Measurements from ENCODE around the gene SPATS2L. TPM values are rescaled to one million over a fixed set of nuclear protein-coding genes. Genes with fewer than 3 reads are reported as not detected.
"Not testable (repeated sequence)": the region's sequence is repeated elsewhere in the genome, so short reads cannot be mapped to it uniquely, and the experiment has no call there.

SPATS2L gene
- total RNA-seq, 1 donor from 2014 or later = 92.7 TPM

DNA sequence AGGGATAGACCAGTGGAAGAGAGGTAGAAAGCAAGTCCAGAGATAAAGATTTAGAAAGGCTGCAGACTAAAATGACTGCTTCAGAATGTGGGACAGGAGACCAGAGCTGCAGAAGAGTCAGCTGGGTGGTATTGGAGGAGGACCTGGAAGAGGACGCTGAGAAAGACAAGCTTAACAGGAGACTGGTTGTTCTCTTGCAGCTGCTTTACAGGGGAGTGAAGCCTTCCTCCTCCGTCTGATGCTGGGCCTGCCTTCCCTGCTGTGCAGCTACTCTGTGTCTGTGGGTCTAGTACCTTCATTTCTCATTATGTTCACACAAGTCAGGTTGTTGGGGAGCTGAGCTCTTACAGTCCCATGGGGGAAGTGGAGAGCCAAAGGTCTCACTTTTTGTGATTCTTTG is 35.7 kb downstream of the SPATS2L start:
- Histone ChIP-seq H3K4me3 (no peak overlapping the region), H3K9me3 (no peaks in the 10 kb centered on the region), H3K27me3 (no peaks in the 10 kb centered on the region), H3K4me1 (peaks cover 36% of the 10 kb centered on the region), H3K27ac (no peak overlapping the region), H3K36me3 (no peaks in the 10 kb centered on the region)
- DNase-seq = no peak
- no peak for ATAC-seq
- TF ChIP-seq, protein P1, sequence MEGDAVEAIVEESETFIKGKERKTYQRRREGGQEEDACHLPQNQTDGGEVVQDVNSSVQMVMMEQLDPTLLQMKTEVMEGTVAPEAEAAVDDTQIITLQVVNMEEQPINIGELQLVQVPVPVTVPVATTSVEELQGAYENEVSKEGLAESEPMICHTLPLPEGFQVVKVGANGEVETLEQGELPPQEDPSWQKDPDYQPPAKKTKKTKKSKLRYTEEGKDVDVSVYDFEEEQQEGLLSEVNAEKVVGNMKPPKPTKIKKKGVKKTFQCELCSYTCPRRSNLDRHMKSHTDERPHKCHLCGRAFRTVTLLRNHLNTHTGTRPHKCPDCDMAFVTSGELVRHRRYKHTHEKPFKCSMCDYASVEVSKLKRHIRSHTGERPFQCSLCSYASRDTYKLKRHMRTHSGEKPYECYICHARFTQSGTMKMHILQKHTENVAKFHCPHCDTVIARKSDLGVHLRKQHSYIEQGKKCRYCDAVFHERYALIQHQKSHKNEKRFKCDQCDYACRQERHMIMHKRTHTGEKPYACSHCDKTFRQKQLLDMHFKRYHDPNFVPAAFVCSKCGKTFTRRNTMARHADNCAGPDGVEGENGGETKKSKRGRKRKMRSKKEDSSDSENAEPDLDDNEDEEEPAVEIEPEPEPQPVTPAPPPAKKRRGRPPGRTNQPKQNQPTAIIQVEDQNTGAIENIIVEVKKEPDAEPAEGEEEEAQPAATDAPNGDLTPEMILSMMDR (IDR thresholded peaks at IDR 0.05) = no peak
- intact Hi-C loops (cut with DNase I) = no loop called here

DNA sequence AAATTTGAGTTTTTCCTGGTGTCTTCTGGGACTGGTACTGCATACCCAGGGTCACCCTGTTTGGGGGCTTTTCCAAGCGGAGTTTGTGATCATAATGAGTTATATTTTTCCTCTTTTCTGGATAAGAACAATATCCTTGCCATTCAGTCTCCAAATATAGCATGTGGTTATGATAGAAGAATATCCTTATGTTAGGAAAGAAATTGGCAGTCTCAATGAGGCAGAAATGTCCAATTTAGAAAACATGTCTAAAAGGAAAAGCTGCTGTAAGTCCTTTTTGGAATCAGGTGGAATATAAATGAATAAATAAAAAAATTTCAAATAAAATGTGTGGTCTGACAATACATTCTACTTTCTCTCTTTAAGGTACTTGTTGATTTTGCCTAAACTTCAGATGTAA is 36.2 kb downstream of the SPATS2L start:
- TF ChIP-seq, protein P1 (IDR thresholded peaks at IDR 0.05) = no peak
- intact Hi-C loops (cut with DNase I) = no loop called here

DNA sequence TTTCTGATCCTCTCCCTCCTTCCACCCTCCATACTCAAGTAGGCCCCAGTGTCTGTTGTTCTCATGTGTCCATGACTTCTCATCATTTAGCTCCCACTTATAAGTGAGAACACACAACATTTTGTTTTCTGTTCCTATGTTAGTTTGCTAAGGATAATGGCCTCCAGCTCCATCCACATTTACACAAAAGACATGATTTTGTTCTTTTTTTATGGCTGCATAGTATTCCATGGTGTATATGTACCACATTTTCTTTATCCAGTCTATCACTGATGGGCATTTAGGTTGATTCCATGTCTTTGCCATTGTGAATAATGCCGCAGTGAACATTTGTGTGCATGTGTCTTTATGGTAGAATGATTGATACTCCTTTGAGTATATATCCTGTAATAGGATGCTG is 37.7 kb downstream of the SPATS2L start:
- DNase-seq; H3K27ac ChIP-seq; H3K36me3 ChIP-seq; H3K9me3 ChIP-seq; ATAC-seq; H3K4me3 ChIP-seq; intact Hi-C loops (cut with DNase I); H3K27me3 ChIP-seq: not testable (repeated sequence)
- peaks cover 16% of the 10 kb centered on the region for H3K4me1 ChIP-seq

More for the DNA sequence above, 36.2 kb downstream of the SPATS2L start:
- Histone ChIP-seq H3K4me3 (no peak overlapping the region), H3K27ac (no peak overlapping the region), H3K9me3 (no peaks in the 10 kb centered on the region), H3K27me3 (no peaks in the 10 kb centered on the region), H3K36me3 (no peaks in the 10 kb centered on the region), H3K4me1 (peaks cover 31% of the 10 kb centered on the region)
- no peak for ATAC-seq
- DNase-seq = no peak

DNA sequence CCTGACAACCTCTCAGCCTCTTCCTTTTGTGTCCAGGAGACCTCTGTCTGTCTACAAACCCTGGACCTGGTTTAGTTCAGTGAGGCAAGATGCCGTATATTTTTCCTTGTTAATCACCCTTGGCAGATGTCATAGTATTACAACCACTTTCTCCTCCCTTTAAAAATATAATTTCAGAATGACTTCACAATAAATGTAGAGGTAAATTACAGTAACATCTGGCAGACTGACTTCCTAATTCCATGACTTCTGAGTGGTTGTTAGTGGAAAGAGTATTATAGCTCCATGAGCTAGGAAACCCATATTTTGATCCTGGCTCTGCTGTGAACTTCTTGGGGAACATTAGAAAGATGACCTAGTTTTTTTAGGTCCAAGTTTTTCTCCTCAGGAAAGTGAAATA is 39.5 kb downstream of the SPATS2L start:
- Histone ChIP-seq H3K36me3 (no peaks in the 10 kb centered on the region), H3K9me3 (no peaks in the 10 kb centered on the region), H3K27me3 (no peaks in the 10 kb centered on the region), H3K4me3 (no peak overlapping the region), H3K27ac (no peak overlapping the region), H3K4me1 (no peaks in the 10 kb centered on the region)
- TF ChIP-seq, protein P1 (IDR thresholded peaks at IDR 0.05) = no peak
- ATAC-seq = no peak
- intact Hi-C loops (cut with DNase I) = no loop called here
- DNase-seq = no peak

DNA sequence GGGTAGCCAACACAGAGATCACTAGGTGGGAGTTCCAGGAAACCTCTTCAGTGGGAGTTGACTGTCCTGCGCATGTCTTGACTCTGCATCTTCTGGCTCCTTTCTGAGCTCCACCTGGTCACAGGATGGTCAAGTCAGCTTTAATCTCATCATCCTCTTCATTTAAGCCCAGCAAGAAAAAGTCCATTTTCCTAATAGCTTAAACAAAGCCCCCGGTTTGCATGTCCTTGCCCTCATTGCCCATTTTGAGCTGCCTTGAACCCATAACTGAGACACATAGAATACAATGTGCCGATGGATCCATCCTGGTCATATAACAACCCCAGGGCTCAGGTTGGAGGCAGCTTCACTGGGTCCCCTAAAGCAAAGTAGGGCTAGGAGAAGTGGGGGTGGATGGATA is 40.8 kb downstream of the SPATS2L start:
- no peaks in the 10 kb centered on the region for H3K9me3 ChIP-seq
- intact Hi-C loops (cut with DNase I) = no loop called here
- TF ChIP-seq, protein P1 (IDR thresholded peaks at IDR 0.05) = no peak
- DNase-seq (no peak), ATAC-seq (no peak)
- no peak overlapping the region for H3K27ac ChIP-seq
- H3K4me1 ChIP-seq = peaks cover 4% of the 10 kb centered on the region
- H3K36me3 ChIP-seq = no peaks in the 10 kb centered on the region
- no peak overlapping the region for H3K4me3 ChIP-seq
- H3K27me3 ChIP-seq = no peaks in the 10 kb centered on the region

DNA sequence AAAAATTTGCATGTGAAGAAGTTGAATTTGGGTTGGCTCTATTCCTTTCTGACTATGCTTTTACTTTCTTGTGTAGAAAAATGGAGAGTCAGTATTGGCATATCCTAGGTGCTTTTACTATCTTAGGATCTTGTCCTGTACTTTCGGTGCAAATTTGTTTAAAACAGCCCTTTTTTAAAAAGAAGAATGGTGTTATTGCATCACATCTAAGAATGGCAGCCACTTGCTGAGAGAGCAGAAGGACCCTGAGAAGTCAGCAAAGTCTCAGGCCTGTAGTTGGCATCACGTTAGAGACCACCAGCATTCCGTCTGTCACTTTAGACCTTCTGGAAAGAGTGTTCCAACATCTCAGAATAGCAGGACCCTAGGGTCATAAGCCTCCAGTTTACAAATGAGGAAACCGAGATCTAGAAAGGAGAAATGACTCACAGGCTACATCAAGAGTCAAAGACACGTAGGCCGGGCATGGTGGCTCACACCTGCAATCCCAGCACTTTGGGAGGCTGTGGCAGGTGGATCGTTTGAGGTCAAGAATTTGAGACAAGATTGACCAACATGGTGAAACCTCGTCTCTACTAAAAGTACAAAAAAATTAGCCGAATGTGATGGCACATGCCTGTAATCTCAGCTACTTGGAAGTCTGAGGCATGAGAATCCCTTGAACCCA is 42.5 kb downstream of the SPATS2L start:
- Histone ChIP-seq H3K4me1 (peaks cover 10% of the 10 kb centered on the region), H3K27me3 (no peaks in the 10 kb centered on the region), H3K4me3 (no peak overlapping the region), H3K9me3 (no peaks in the 10 kb centered on the region), H3K36me3 (no peaks in the 10 kb centered on the region), H3K27ac (no peak overlapping the region)
- TF ChIP-seq, protein P1 (IDR thresholded peaks at IDR 0.05) = no peak
- no peak for ATAC-seq
- DNase-seq = no peak
- intact Hi-C loops (cut with DNase I) = no loop called here
